Body of pancreas (tissue), 4 donors: Measurements from ENCODE around the gene ENTPD6. TPM values are rescaled to one million over a fixed set of nuclear protein-coding genes. Genes with fewer than 3 reads are reported as not detected.

ENCODE experiments used
- ATAC-seq: fragments of 150-250 bp; one replicate; pipeline ENCODE4 v1.9.1; 2016
- DNase-seq, 4 donors: peaks; one replicate each; pipeline ENCODE4 v3.0.0-alpha.2; 2019
- H3K27ac ChIP-seq, 4 donors: fragments of 200-600 bp; sonication (generic); 1 replicate in 3 of 4; 2 replicates in 1 of 4; pipeline versions ENCODE4 v1.5.1 to v1.6.1; 2016 to 2019; ENCODE audit warnings: mild to moderate bottlenecking in 1 of 4, mixed read lengths in 1 of 4, moderate library complexity in 1 of 4
- H3K27me3 ChIP-seq, 2 donors: fragments of 200-600 bp; sonication (generic); one replicate each; pipeline ENCODE4 v1.6.0; 2016; ENCODE audit warnings: mild to moderate bottlenecking in 1 of 2
- H3K36me3 ChIP-seq, 2 donors: fragments of 200-600 bp; sonication (generic); replicated peaks in 1 of 2; 2 replicates each; pipeline ENCODE4 v1.5.1; 2016; ENCODE audit warnings: low read depth in 2 of 2; ENCODE audit not compliant: insufficient read depth in 1 of 2
- H3K4me1 ChIP-seq: fragments of 200-600 bp; sonication (generic); one replicate; pipeline ENCODE4 v1.6.0; 2016
- H3K4me3 ChIP-seq, 2 donors: fragments of 200-600 bp; sonication (generic); 1 replicate in 1 of 2; 2 replicates in 1 of 2; pipeline ENCODE4 v1.5.1; 2016 to 2019
- H3K9me3 ChIP-seq, 3 donors: fragments of 200-600 bp; sonication (generic); 1 replicate in 2 of 3; 2 replicates in 1 of 3; pipeline ENCODE4 v1.5.1; 2016
- POLR2A ChIP-seq, 3 donors: fragments of 450-650 bp; IDR thresholded peaks; one replicate each; pipeline ENCODE4 v1.6.1; 2016; ENCODE audit warnings: antibody characterized with exemption in 3 of 3, mild to moderate bottlenecking in 2 of 3
- WGBS, 2 donors: methylation state at CpG; one replicate each; pipeline ENCODE4 v1.1.5; 2017; 5-methylcytosine and 5-hydroxymethylcytosine counted together
- intact Hi-C: fragments of 100-400 bp; cut with DNase I; formaldehyde crosslinking; loops from one replicate; pipeline ENCODE4 v1.15.1; 2023
- total RNA-seq, 2 donors: library from RNA; depleted of rRNA; stranded (reverse); fragments of >200 nt; gene quantifications; one replicate each; pipeline ENCODE4 v1.1.0, GENCODE V29; 2016
- TF ChIP-seq, protein P1 (sequence below), 7 experiments: fragments of 450-650 bp in 4 of 7; fragments of 200-600 bp in 3 of 7; sonication (generic) in 3 of 7; IDR thresholded peaks; one replicate each; pipeline ENCODE4 v1.5.1; 2016 to 2019; ENCODE audit warnings: antibody characterized with exemption in 7 of 7

ENTPD6 gene
- total RNA-seq, 2 donors from 2014 or later: 59.9 to 79.8 TPM

GRCh38 chr20:25222461-25223178, 27.1 kb downstream of the ENTPD6 start:
- WGBS, 2 donors: 90 to 92% methylated on average over 13 to 21 of the region's 21 CpGs
- no peak for ATAC-seq
- Histone ChIP-seq H3K27ac (no peak overlapping the region), H3K4me1 (peaks cover 37% of the 10 kb centered on the region), H3K4me3 (no peak overlapping the region), H3K36me3 (peaks cover 0 to 4% of the 10 kb centered on the region in 2 donors), H3K9me3 (no peaks in the 10 kb centered on the region), H3K27me3 (no peaks in the 10 kb centered on the region)
- intact Hi-C loops: no loop called here
- no peak for DNase-seq
- TF ChIP-seq POLR2A (IDR thresholded peaks at IDR 0.05): no peak
- TF ChIP-seq, protein P1, sequence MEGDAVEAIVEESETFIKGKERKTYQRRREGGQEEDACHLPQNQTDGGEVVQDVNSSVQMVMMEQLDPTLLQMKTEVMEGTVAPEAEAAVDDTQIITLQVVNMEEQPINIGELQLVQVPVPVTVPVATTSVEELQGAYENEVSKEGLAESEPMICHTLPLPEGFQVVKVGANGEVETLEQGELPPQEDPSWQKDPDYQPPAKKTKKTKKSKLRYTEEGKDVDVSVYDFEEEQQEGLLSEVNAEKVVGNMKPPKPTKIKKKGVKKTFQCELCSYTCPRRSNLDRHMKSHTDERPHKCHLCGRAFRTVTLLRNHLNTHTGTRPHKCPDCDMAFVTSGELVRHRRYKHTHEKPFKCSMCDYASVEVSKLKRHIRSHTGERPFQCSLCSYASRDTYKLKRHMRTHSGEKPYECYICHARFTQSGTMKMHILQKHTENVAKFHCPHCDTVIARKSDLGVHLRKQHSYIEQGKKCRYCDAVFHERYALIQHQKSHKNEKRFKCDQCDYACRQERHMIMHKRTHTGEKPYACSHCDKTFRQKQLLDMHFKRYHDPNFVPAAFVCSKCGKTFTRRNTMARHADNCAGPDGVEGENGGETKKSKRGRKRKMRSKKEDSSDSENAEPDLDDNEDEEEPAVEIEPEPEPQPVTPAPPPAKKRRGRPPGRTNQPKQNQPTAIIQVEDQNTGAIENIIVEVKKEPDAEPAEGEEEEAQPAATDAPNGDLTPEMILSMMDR (IDR thresholded peaks at IDR 0.05): no peak

DNA sequence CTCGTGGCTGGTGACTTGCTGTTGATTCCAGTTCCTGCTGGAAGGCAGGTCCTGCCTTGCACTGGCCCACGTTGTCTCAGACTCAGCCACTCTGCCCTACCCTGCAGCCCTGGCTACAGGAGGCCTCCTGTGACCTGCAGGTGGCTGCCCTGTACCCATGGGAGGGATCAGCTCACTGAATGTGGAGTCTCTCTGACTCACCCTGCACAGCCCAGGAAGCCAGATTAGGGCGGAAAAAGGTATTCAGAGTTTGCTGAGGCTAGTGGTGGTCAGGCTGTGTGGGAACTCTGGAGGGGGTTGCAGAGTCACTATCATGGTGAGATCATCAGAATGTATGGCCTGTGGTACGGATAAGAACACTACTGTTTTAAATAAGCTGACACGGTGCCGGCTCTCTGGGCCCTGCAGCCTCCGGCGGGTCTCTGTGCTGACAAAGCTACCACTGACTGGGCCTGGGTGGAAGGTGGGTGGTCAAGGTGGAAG, 27.7 kb downstream of the ENTPD6 start:
- Histone ChIP-seq H3K27me3 (no peaks in the 10 kb centered on the region), H3K4me3 (no peak overlapping the region), H3K9me3 (no peaks in the 10 kb centered on the region), H3K4me1 (peaks cover 38% of the 10 kb centered on the region), H3K36me3 (peaks cover 0 to 4% of the 10 kb centered on the region in 2 donors), H3K27ac (no peak overlapping the region)
- no peak for DNase-seq
- no peak for TF ChIP-seq POLR2A (IDR thresholded peaks at IDR 0.05)
- TF ChIP-seq, protein P1 (IDR thresholded peaks at IDR 0.05): no peak
- no peak for ATAC-seq
- intact Hi-C loops: no loop called here
- 85 to 92% methylated on average over 7 to 8 of the region's 8 CpGs for WGBS, 2 donors

- Histone ChIP-seq H3K4me1 (peaks cover 41% of the 10 kb centered on the region), H3K27me3 (no peaks in the 10 kb centered on the region), H3K36me3 (peaks cover 0 to 2% of the 10 kb centered on the region in 2 donors), H3K27ac (peak overlapping the region in 2 of 4 donors; percentile 13 to 25), H3K9me3 (no peaks in the 10 kb centered on the region), H3K4me3 (no peak overlapping the region)
- ATAC-seq (no peak), DNase-seq (no peak)
- WGBS, 2 donors: 93 to 94% methylated on average over 23 to 24 of the region's 24 CpGs
- intact Hi-C loops: no loop called here
- TF ChIP-seq POLR2A (IDR thresholded peaks at IDR 0.05): no peak
- TF ChIP-seq, protein P1 (IDR thresholded peaks at IDR 0.05): no peak
Measured at GRCh38 chr20:25223765-25224720, 28.5 kb downstream of the ENTPD6 start.

DNA sequence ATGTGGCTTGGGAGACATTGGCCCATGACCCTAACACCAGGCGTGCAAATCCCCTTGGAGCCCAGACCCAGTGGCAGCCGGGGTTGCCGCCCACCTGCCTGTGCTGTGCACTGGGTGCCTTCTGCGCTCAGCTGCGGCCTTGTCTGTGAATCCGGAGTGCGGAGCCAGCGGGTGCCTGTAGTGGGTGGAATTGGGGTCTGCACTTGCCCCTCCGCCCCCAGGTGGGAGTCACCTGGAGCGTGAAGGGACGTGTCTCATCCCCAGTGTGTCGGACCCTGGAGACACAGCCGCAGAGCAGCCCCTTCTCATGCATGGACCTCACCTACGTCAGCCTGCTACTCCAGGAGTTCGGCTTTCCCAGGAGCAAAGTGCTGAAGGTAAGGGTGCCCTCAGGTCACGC, 29.4 kb downstream of the ENTPD6 start:
- H3K27ac ChIP-seq: peak overlapping the region in 1 of 4 donors; percentile 13
- no peak for ATAC-seq
- TF ChIP-seq POLR2A (IDR thresholded peaks at IDR 0.05): no peak
- TF ChIP-seq, protein P1 (IDR thresholded peaks at IDR 0.05): no peak
- no peaks in the 10 kb centered on the region for H3K36me3 ChIP-seq
- WGBS, 2 donors: 95 to 100% methylated on average over 2 to 16 of the region's 16 CpGs
- H3K9me3 ChIP-seq: no peaks in the 10 kb centered on the region
- H3K27me3 ChIP-seq: no peaks in the 10 kb centered on the region
- intact Hi-C loops: no loop called here
- DNase-seq: no peak
- peaks cover 48% of the 10 kb centered on the region for H3K4me1 ChIP-seq
- no peak overlapping the region for H3K4me3 ChIP-seq
